ENCODE data around the gene DHRS3.

DNA sequence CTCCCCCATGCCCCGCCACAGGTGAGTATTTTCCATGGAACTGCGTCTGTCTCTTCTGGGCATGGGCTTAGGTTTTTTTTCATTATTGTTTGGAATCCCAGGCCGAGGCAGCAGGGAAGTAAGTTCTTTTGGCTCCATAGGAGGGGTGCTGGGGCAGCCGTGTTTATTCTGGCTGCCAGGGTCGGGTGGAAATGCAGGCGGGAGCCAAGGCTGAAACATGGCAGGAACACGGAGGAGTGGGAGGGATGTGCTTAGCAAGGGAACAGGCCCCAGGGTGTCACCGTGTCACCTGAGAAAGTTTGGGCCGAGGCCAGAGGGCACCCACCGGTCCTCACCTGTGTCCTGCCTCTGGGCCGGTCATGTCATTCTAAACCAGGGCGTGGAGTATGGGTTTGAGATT is 4.5 kb upstream of the DHRS3 start:
- TF ChIP-seq, protein P1, sequence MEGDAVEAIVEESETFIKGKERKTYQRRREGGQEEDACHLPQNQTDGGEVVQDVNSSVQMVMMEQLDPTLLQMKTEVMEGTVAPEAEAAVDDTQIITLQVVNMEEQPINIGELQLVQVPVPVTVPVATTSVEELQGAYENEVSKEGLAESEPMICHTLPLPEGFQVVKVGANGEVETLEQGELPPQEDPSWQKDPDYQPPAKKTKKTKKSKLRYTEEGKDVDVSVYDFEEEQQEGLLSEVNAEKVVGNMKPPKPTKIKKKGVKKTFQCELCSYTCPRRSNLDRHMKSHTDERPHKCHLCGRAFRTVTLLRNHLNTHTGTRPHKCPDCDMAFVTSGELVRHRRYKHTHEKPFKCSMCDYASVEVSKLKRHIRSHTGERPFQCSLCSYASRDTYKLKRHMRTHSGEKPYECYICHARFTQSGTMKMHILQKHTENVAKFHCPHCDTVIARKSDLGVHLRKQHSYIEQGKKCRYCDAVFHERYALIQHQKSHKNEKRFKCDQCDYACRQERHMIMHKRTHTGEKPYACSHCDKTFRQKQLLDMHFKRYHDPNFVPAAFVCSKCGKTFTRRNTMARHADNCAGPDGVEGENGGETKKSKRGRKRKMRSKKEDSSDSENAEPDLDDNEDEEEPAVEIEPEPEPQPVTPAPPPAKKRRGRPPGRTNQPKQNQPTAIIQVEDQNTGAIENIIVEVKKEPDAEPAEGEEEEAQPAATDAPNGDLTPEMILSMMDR (conservative IDR thresholded peaks at IDR 0.05 in 1 of 2, IDR thresholded peaks at IDR 0.05 in 1 of 2; ENCODE audit: low read depth in 1 of 2, low read length in 2 of 2) = no peak
- TF ChIP-seq EZH2 (IDR thresholded peaks at IDR 0.05; ENCODE audit: low read length, missing control alignments) = no peak
